IMR-90 (cell line): ENCODE results near the gene TNFRSF11A.
A peak's percentile ranks its signal among the peaks of the same experiment; 100 is the strongest.

ENCODE experiments used
- BHLHE40 ChIP-seq: fragments of 150-350 bp; IDR thresholded peaks from 2 replicates; pipeline ENCODE4 v1.6.1; 2016; ENCODE audit warnings: mild to moderate bottlenecking, low read depth, low read length
- CEBPB ChIP-seq: IDR thresholded peaks from 2 replicates; pipeline ENCODE4 v1.6.1; 2012; ENCODE audit warnings: low read depth, low read length, improper control_type of control experiment
- FOS ChIP-seq: fragments of 150-350 bp; IDR thresholded peaks from 2 replicates; pipeline ENCODE4 v1.6.1; 2016; ENCODE audit warnings: low read depth, low read length
- MAFK ChIP-seq: IDR thresholded peaks from 2 replicates; pipeline ENCODE4 v1.6.1; 2012; ENCODE audit warnings: low read depth, low read length, improper control_type of control experiment
- MXI1 ChIP-seq: IDR thresholded peaks from 2 replicates; pipeline ENCODE4 v1.6.1; 2012; ENCODE audit warnings: low read depth, mild to moderate bottlenecking, low read length, moderate library complexity, borderline replicate concordance
- POLR2A ChIP-seq: IDR thresholded peaks from 2 replicates; pipeline ENCODE4 v1.6.1; 2012; ENCODE audit warnings: mild to moderate bottlenecking, low read depth, low read length
- RAD21 ChIP-seq: IDR thresholded peaks from 2 replicates; pipeline ENCODE4 v1.6.1; 2012; ENCODE audit warnings: low read length, improper control_type of control experiment
- RCOR1 ChIP-seq: IDR thresholded peaks from 2 replicates; pipeline ENCODE4 v1.6.1; 2012; ENCODE audit warnings: mild to moderate bottlenecking, low read length, improper control_type of control experiment; ENCODE audit not compliant: insufficient replicate concordance
- RFX5 ChIP-seq: IDR thresholded peaks from 2 replicates; pipeline ENCODE4 v1.8.0; 2012; ENCODE audit warnings: low read depth, mild to moderate bottlenecking, low read length, moderate library complexity
- SMC3 ChIP-seq: fragments of 150-350 bp; IDR thresholded peaks from 2 replicates; pipeline ENCODE4 v1.6.1; 2016; ENCODE audit warnings: low read depth, mild to moderate bottlenecking, antibody characterized with exemption, low read length, moderate library complexity
- TF ChIP-seq, protein P1 (sequence below): conservative IDR thresholded peaks from 2 replicates; pipeline ENCODE4 v1.5.1; 2012; ENCODE audit warnings: mild to moderate bottlenecking, low read depth, low read length, improper control_type of control experiment
- TF ChIP-seq, protein P2 (sequence below): fragments of 150-350 bp; IDR thresholded peaks from 2 replicates; pipeline ENCODE4 v1.6.1; 2016; ENCODE audit warnings: low read depth, mild to moderate bottlenecking, low read length, moderate library complexity, borderline replicate concordance
- TF ChIP-seq, protein P3 (sequence below): fragments of 150-350 bp; IDR thresholded peaks from 2 replicates; pipeline ENCODE4 v1.6.1; 2017; ENCODE audit warnings: mild to moderate bottlenecking, antibody characterized with exemption, low read length, low read depth

DNA sequence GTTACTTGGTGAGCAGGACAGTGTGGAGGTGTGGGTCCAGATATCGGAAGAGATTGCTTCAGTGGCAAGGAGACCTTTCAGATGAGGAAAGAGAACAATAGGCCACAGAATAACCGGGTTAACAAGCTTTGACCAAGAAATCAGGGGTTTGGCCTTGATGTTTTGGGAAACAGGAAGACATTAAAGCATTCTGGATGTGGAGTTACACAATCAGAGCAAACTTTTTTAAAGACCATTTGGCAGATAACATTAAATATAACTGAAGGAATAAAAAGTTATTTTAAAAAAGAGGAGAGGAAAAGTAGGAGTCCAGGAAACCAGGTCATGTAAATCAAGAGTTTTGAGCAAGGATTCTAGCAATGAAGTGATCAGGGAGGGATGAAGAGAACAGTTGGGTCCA is 35.7 kb downstream of the TNFRSF11A start:
- no peak for TF ChIP-seq POLR2A
- TF ChIP-seq, protein P1, sequence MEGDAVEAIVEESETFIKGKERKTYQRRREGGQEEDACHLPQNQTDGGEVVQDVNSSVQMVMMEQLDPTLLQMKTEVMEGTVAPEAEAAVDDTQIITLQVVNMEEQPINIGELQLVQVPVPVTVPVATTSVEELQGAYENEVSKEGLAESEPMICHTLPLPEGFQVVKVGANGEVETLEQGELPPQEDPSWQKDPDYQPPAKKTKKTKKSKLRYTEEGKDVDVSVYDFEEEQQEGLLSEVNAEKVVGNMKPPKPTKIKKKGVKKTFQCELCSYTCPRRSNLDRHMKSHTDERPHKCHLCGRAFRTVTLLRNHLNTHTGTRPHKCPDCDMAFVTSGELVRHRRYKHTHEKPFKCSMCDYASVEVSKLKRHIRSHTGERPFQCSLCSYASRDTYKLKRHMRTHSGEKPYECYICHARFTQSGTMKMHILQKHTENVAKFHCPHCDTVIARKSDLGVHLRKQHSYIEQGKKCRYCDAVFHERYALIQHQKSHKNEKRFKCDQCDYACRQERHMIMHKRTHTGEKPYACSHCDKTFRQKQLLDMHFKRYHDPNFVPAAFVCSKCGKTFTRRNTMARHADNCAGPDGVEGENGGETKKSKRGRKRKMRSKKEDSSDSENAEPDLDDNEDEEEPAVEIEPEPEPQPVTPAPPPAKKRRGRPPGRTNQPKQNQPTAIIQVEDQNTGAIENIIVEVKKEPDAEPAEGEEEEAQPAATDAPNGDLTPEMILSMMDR = no peak
- peak; percentile 78 for TF ChIP-seq CEBPB
- TF ChIP-seq SMC3 = no peak
- no peak for TF ChIP-seq BHLHE40
- TF ChIP-seq, protein P2, sequence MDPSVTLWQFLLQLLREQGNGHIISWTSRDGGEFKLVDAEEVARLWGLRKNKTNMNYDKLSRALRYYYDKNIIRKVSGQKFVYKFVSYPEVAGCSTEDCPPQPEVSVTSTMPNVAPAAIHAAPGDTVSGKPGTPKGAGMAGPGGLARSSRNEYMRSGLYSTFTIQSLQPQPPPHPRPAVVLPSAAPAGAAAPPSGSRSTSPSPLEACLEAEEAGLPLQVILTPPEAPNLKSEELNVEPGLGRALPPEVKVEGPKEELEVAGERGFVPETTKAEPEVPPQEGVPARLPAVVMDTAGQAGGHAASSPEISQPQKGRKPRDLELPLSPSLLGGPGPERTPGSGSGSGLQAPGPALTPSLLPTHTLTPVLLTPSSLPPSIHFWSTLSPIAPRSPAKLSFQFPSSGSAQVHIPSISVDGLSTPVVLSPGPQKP = no peak
- no peak for TF ChIP-seq RFX5
- TF ChIP-seq, protein P3, sequence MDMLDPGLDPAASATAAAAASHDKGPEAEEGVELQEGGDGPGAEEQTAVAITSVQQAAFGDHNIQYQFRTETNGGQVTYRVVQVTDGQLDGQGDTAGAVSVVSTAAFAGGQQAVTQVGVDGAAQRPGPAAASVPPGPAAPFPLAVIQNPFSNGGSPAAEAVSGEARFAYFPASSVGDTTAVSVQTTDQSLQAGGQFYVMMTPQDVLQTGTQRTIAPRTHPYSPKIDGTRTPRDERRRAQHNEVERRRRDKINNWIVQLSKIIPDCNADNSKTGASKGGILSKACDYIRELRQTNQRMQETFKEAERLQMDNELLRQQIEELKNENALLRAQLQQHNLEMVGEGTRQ = no peak
- TF ChIP-seq FOS = no peak
- TF ChIP-seq RCOR1 = no peak
- no peak for TF ChIP-seq MXI1
- no peak for TF ChIP-seq RAD21
- TF ChIP-seq MAFK = no peak
